ENCODE measurements around the gene SCAANT1. TPM values are rescaled to one million over a fixed set of nuclear protein-coding genes. Genes with fewer than 3 reads are reported as not detected.
A peak's percentile ranks its signal among the peaks of the same experiment; 100 is the strongest.

Gene SCAANT1
- total and polyA plus RNA-seq, 7 experiments from 2014 or later, result not detected

- intact Hi-C loops (cut with micrococcal nuclease), result loop anchor here in 1 of 2 donors (1.0 kb wide), 1 partner anchor 15 kb away; no protein-coding TSS in a partner anchor
- Mint-ChIP-seq H3K36me3 (peaks cover 5 to 29% (median 19%) of the 10 kb centered on the region in 5 donors), H3K4me1 (peaks cover 28 to 68% (median 54%) of the 10 kb centered on the region in 7 donors), H3K27ac (peak overlapping the region in 5 of 9 donors; percentile 1 to 27 (median 15)), H3K4me3 (no peak overlapping the region), H3K27me3 (no peaks in the 10 kb centered on the region), H3K9me3 (peaks cover 0 to 2% (median 0%) of the 10 kb centered on the region in 11 donors)
- Histone ChIP-seq H3K4me3 (ENCODE audit: low read length) (no peak overlapping the region), H3K36me3 (ENCODE audit: control insufficient read depth in 2 of 3, insufficient read depth in 3 of 3, low read length in 3 of 3) (peaks cover 0 to 8% (median 4%) of the 10 kb centered on the region in 3 experiments), H3K27ac (ENCODE audit: low read depth, low read length) (no peak overlapping the region), H3K9me3 (ENCODE audit: control insufficient read depth in 2 of 3, low read length in 3 of 3) (no peaks in the 10 kb centered on the region), H3K4me1 (ENCODE audit: control insufficient read depth in 2 of 2, insufficient read depth in 2 of 2, low read length in 2 of 2) (peaks cover 0 to 4% of the 10 kb centered on the region in 2 donors), H3K27me3 (ENCODE audit: control insufficient read depth in 2 of 2, insufficient read depth in 2 of 2, low read length in 2 of 2) (no peaks in the 10 kb centered on the region)
- POLR2A ChIA-PET, result no interaction called here
- CTCF ChIA-PET, result no interaction called here
- no peak for ATAC-seq
- no peak for DNase-seq
Observed at GRCh38 chr3:63896332-63897030, 15.7 kb downstream of the SCAANT1 start.

- no peak for DNase-seq
- H3K27ac ChIP-seq (ENCODE audit: low read depth, low read length), result no peak overlapping the region
- POLR2A ChIA-PET, result interaction anchor here (0.6 kb wide), 1 partner anchor 41 kb away, joined by 3 read pairs; no protein-coding TSS in a partner anchor
- H3K36me3 ChIP-seq (ENCODE audit: control insufficient read depth in 2 of 3, insufficient read depth in 3 of 3, low read length in 3 of 3), result peaks cover 0 to 8% (median 4%) of the 10 kb centered on the region in 3 experiments
- no peaks in the 10 kb centered on the region for H3K27me3 Mint-ChIP-seq
- H3K27me3 ChIP-seq (ENCODE audit: control insufficient read depth in 2 of 2, insufficient read depth in 2 of 2, low read length in 2 of 2), result no peaks in the 10 kb centered on the region
- peak overlapping the region in 1 of 10 donors; percentile 27 for H3K4me3 Mint-ChIP-seq
- no peaks in the 10 kb centered on the region for H3K9me3 ChIP-seq (ENCODE audit: control insufficient read depth in 2 of 3, low read length in 3 of 3)
- H3K27ac Mint-ChIP-seq, result peak overlapping the region in 4 of 9 donors; percentile 2 to 14 (median 11)
- intact Hi-C loops (cut with micrococcal nuclease), result loop anchor here in 1 of 2 donors (1.0 kb wide), 1 partner anchor 16 kb away; no protein-coding TSS in a partner anchor
- ATAC-seq, result no peak
- H3K4me1 ChIP-seq (ENCODE audit: control insufficient read depth in 2 of 2, insufficient read depth in 2 of 2, low read length in 2 of 2), result peaks cover 0 to 4% of the 10 kb centered on the region in 2 donors
- CTCF ChIA-PET, result no interaction called here
- peaks cover 5 to 27% (median 14%) of the 10 kb centered on the region in 5 donors for H3K36me3 Mint-ChIP-seq
- peaks cover 27 to 68% (median 54%) of the 10 kb centered on the region in 7 donors for H3K4me1 Mint-ChIP-seq
- peaks cover 0 to 2% (median 0%) of the 10 kb centered on the region in 11 donors for H3K9me3 Mint-ChIP-seq
- no peak overlapping the region for H3K4me3 ChIP-seq (ENCODE audit: low read length)
Observed at GRCh38 chr3:63895422-63896189, 16.6 kb downstream of the SCAANT1 start.

GRCh38 chr3:63892773-63893352 lies 19.3 kb downstream of the SCAANT1 start:
- Mint-ChIP-seq H3K9me3 (peaks cover 0 to 2% (median 0%) of the 10 kb centered on the region in 11 donors), H3K27me3 (no peaks in the 10 kb centered on the region), H3K27ac (peak overlapping the region in 1 of 9 donors; percentile 27), H3K36me3 (peaks cover 0 to 14% (median 6%) of the 10 kb centered on the region in 5 donors), H3K4me3 (no peak overlapping the region), H3K4me1 (peaks cover 23 to 65% (median 46%) of the 10 kb centered on the region in 7 donors)
- no peaks in the 10 kb centered on the region for H3K9me3 ChIP-seq (ENCODE audit: control insufficient read depth in 2 of 3, low read length in 3 of 3)
- peaks cover 0 to 4% of the 10 kb centered on the region in 2 donors for H3K4me1 ChIP-seq (ENCODE audit: control insufficient read depth in 2 of 2, insufficient read depth in 2 of 2, low read length in 2 of 2)
- ATAC-seq, result no peak
- H3K36me3 ChIP-seq (ENCODE audit: control insufficient read depth in 2 of 3, insufficient read depth in 3 of 3, low read length in 3 of 3), result no peaks in the 10 kb centered on the region
- H3K27ac ChIP-seq (ENCODE audit: low read depth, low read length), result no peak overlapping the region
- no peaks in the 10 kb centered on the region for H3K27me3 ChIP-seq (ENCODE audit: control insufficient read depth in 2 of 2, insufficient read depth in 2 of 2, low read length in 2 of 2)
- no peak overlapping the region for H3K4me3 ChIP-seq (ENCODE audit: low read length)
- POLR2A ChIA-PET, result no interaction called here
- CTCF ChIA-PET, result no interaction called here
- no peak for DNase-seq
- intact Hi-C loops (cut with micrococcal nuclease), result loop anchor here in 1 of 2 donors (2.0 kb wide), 1 partner anchor 18 kb away; no protein-coding TSS in a partner anchor

GRCh38 chr3:63891518-63891917 lies 20.7 kb downstream of the SCAANT1 start:
- intact Hi-C loops (cut with micrococcal nuclease), result no loop called here
- ChIA-PET POLR2A (no interaction called here), CTCF (no interaction called here)
- no peaks in the 10 kb centered on the region for H3K27me3 Mint-ChIP-seq
- H3K4me1 ChIP-seq (ENCODE audit: control insufficient read depth in 2 of 2, insufficient read depth in 2 of 2, low read length in 2 of 2), result peaks cover 0 to 4% of the 10 kb centered on the region in 2 donors
- peaks cover 23 to 60% (median 52%) of the 10 kb centered on the region in 7 donors for H3K4me1 Mint-ChIP-seq
- H3K9me3 Mint-ChIP-seq, result peaks cover 0 to 2% (median 0%) of the 10 kb centered on the region in 11 donors
- no peaks in the 10 kb centered on the region for H3K9me3 ChIP-seq (ENCODE audit: control insufficient read depth in 2 of 3, low read length in 3 of 3)
- no peaks in the 10 kb centered on the region for H3K27me3 ChIP-seq (ENCODE audit: control insufficient read depth in 2 of 2, insufficient read depth in 2 of 2, low read length in 2 of 2)
- H3K27ac ChIP-seq (ENCODE audit: low read depth, low read length), result no peak overlapping the region
- H3K36me3 Mint-ChIP-seq, result peaks cover 0 to 14% (median 6%) of the 10 kb centered on the region in 5 donors
- H3K4me3 Mint-ChIP-seq, result no peak overlapping the region
- no peak overlapping the region for H3K27ac Mint-ChIP-seq
- no peak overlapping the region for H3K4me3 ChIP-seq (ENCODE audit: low read length)
- H3K36me3 ChIP-seq (ENCODE audit: control insufficient read depth in 2 of 3, insufficient read depth in 3 of 3, low read length in 3 of 3), result no peaks in the 10 kb centered on the region
- DNase-seq (no peak), ATAC-seq (no peak)

GRCh38 chr3:63886858-63887257 lies 25.3 kb downstream of the SCAANT1 start:
- POLR2A ChIA-PET, result no interaction called here

GRCh38 chr3:63880653-63881052 lies 31.5 kb downstream of the SCAANT1 start:
- ChIA-PET POLR2A (no interaction called here), CTCF (no interaction called here)
- Histone ChIP-seq H3K4me1 (ENCODE audit: control insufficient read depth in 2 of 2, insufficient read depth in 2 of 2, low read length in 2 of 2) (peaks cover 0 to 16% of the 10 kb centered on the region in 2 donors), H3K9me3 (ENCODE audit: control insufficient read depth in 2 of 3, low read length in 3 of 3) (no peaks in the 10 kb centered on the region), H3K27me3 (ENCODE audit: control insufficient read depth in 2 of 2, insufficient read depth in 2 of 2, low read length in 2 of 2) (no peaks in the 10 kb centered on the region), H3K4me3 (ENCODE audit: low read length) (no peak overlapping the region), H3K36me3 (ENCODE audit: control insufficient read depth in 2 of 3, insufficient read depth in 3 of 3, low read length in 3 of 3) (no peaks in the 10 kb centered on the region), H3K27ac (ENCODE audit: low read depth, low read length) (no peak overlapping the region)
- intact Hi-C loops (cut with micrococcal nuclease), result no loop called here
- no peaks in the 10 kb centered on the region for H3K9me3 Mint-ChIP-seq
- H3K27ac Mint-ChIP-seq, result peak overlapping the region in 4 of 9 donors; percentile 0 to 57 (median 6)
- peaks cover 0 to 5% (median 0%) of the 10 kb centered on the region in 5 donors for H3K36me3 Mint-ChIP-seq
- no peak for DNase-seq
- no peak for ATAC-seq
- peaks cover 29 to 79% (median 60%) of the 10 kb centered on the region in 7 donors for H3K4me1 Mint-ChIP-seq
- no peak overlapping the region for H3K4me3 Mint-ChIP-seq
- H3K27me3 Mint-ChIP-seq, result no peaks in the 10 kb centered on the region

More at GRCh38 chr3:63886858-63887257, 25.3 kb downstream of the SCAANT1 start:
- Histone ChIP-seq H3K9me3 (ENCODE audit: control insufficient read depth in 2 of 3, low read length in 3 of 3) (no peaks in the 10 kb centered on the region), H3K36me3 (ENCODE audit: control insufficient read depth in 2 of 3, insufficient read depth in 3 of 3, low read length in 3 of 3) (no peaks in the 10 kb centered on the region), H3K4me1 (ENCODE audit: control insufficient read depth in 2 of 2, insufficient read depth in 2 of 2, low read length in 2 of 2) (no peaks in the 10 kb centered on the region), H3K4me3 (ENCODE audit: low read length) (no peak overlapping the region), H3K27me3 (ENCODE audit: control insufficient read depth in 2 of 2, insufficient read depth in 2 of 2, low read length in 2 of 2) (no peaks in the 10 kb centered on the region), H3K27ac (ENCODE audit: low read depth, low read length) (no peak overlapping the region)
- no peak overlapping the region for H3K4me3 Mint-ChIP-seq
- H3K27ac Mint-ChIP-seq, result peak overlapping the region in 1 of 9 donors; percentile 21
- DNase-seq, result no peak
- H3K36me3 Mint-ChIP-seq, result peaks cover 0 to 17% (median 5%) of the 10 kb centered on the region in 5 donors
- no peaks in the 10 kb centered on the region for H3K9me3 Mint-ChIP-seq
- peaks cover 12 to 54% (median 24%) of the 10 kb centered on the region in 7 donors for H3K4me1 Mint-ChIP-seq
- H3K27me3 Mint-ChIP-seq, result no peaks in the 10 kb centered on the region
- CTCF ChIA-PET, result no interaction called here
- no peak for ATAC-seq
- intact Hi-C loops (cut with micrococcal nuclease), result no loop called here

Data from naive thymus-derived CD4-positive, alpha-beta T cell (primary cell).